Stomach (tissue), 9 donors: ENCODE results near the gene CPT1B. TPM values are rescaled to one million over a fixed set of nuclear protein-coding genes. Genes with fewer than 3 reads are reported as not detected.

Experiments used
- DNase-seq, 2 donors: peaks; one replicate each; pipeline versions ENCODE4 v3.0.0 to v3.0.0-alpha.2; 2013 to 2019
- H3K27ac ChIP-seq, 5 donors: fragments of 200-600 bp in 4 of 5; sonication (generic) in 4 of 5; one replicate each; pipeline ENCODE4 v1.5.1; 2013 to 2019; ENCODE audit warnings: mild to moderate bottlenecking in 1 of 5, moderate library complexity in 1 of 5
- H3K27me3 ChIP-seq, 3 donors: fragments of 200-600 bp; sonication (generic); one replicate each; pipeline ENCODE4 v1.5.1; 2017 to 2019; ENCODE audit warnings: mixed run types in 1 of 3
- H3K36me3 ChIP-seq, 4 donors: fragments of 200-600 bp; sonication (generic); 1 replicate in 3 of 4; 2 replicates in 1 of 4; pipeline ENCODE4 v1.5.1; 2016 to 2019
- H3K4me1 ChIP-seq, 4 donors: fragments of 200-600 bp; sonication (generic); one replicate each; pipeline ENCODE4 v1.5.1; 2016 to 2019
- H3K4me3 ChIP-seq, 4 donors: fragments of 200-600 bp; sonication (generic) in 3 of 4; one replicate each; pipeline ENCODE4 v1.5.1; 2016 to 2019; ENCODE audit warnings: mild to moderate bottlenecking in 1 of 4
- H3K9me3 ChIP-seq, 4 donors: fragments of 200-600 bp; sonication (generic); one replicate each; pipeline ENCODE4 v1.5.1; 2016 to 2019
- EP300 ChIP-seq: sonication (generic); formaldehyde crosslinking; IDR thresholded peaks from one replicate; pipeline ENCODE4 v1.6.1; 2017; ENCODE audit warnings: antibody characterized with exemption
- POLR2A ChIP-seq, 4 donors: fragments of 450-650 bp; IDR thresholded peaks; one replicate each; pipeline ENCODE4 v1.6.1; 2016; ENCODE audit warnings: antibody characterized with exemption in 4 of 4, control low read depth in 2 of 4, mild to moderate bottlenecking in 1 of 4, moderate library complexity in 1 of 4
- POLR2AphosphoS5 ChIP-seq, 3 donors: sonication (generic); formaldehyde crosslinking; IDR thresholded peaks; one replicate each; pipeline ENCODE4 v1.6.1; 2016; ENCODE audit warnings: antibody characterized with exemption in 3 of 3
- WGBS, 5 donors: extraction: QIAGEN DNeasy Blood & Tissue Kit in 3 of 5; methylation state at CpG; one replicate each; pipeline versions ENCODE4 v1.1.5 to v1.1.7; 2013 to 2018; 5-methylcytosine and 5-hydroxymethylcytosine counted together
- intact Hi-C: fragments of 100-400 bp; cut with DNase I; formaldehyde crosslinking; loops from one replicate; pipeline ENCODE4 v1.15.1; 2023; ENCODE audit warnings: low total_unique reads
- polyA plus RNA-seq, 3 donors: library from polyadenylated mRNA; stranded (reverse); fragments of 200-250 nt; gene quantifications; one replicate each; pipeline ENCODE4 v1.2.3, GENCODE V29; 2013
- total RNA-seq, 5 donors: library from RNA; depleted of rRNA; stranded (reverse); fragments of >200 nt; gene quantifications; one replicate each; pipeline versions ENCODE4 v1.1.0 to v1.2.3, GENCODE V29; 2014 to 2016
- TF ChIP-seq, protein P1 (sequence below), 7 experiments: fragments of 450-650 bp in 4 of 7; fragments of 200-600 bp in 3 of 7; sonication (generic) in 3 of 7; IDR thresholded peaks; one replicate each; pipeline ENCODE4 v1.5.1; 2016 to 2019; ENCODE audit warnings: antibody characterized with exemption in 7 of 7, control low read depth in 2 of 7, mild to moderate bottlenecking in 1 of 7
- donor health status: healthy with polysubstance abuse.
- donor health status: Bipolar disorder and iron deficiency.
- donor health status: healthy.

The CPT1B gene
- total and polyA plus RNA-seq, 8 donors, result 6.6 to 164 (median 21.0) TPM

DNA sequence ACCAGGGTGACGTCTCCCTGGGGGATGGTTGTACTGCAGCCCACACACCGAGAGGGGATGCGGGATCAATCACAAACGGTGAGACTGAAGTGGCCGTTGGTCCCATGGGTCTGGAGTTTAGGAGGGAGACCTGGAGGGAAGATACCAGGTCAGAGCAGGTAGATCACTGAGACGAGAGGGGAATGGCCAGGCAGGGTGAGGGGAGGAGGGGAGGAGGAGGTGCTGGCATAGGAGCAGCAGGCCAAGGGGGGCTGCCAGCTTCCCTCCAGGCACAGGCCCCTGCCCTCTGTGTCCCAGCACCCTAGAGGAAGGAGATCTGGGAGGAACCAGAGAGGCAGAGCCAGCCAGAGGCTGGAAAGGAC is 29.4 kb upstream of the CPT1B start:
- Histone ChIP-seq H3K36me3 (no peaks in the 10 kb centered on the region), H3K9me3 (no peaks in the 10 kb centered on the region), H3K4me3 (no peak overlapping the region), H3K27me3 (peaks cover 0 to 97% (median 19%) of the 10 kb centered on the region in 3 donors), H3K4me1 (peaks cover 0 to 11% (median 3%) of the 10 kb centered on the region in 4 donors), H3K27ac (no peak overlapping the region)
- DNase-seq, result no peak
- TF ChIP-seq, protein P1, sequence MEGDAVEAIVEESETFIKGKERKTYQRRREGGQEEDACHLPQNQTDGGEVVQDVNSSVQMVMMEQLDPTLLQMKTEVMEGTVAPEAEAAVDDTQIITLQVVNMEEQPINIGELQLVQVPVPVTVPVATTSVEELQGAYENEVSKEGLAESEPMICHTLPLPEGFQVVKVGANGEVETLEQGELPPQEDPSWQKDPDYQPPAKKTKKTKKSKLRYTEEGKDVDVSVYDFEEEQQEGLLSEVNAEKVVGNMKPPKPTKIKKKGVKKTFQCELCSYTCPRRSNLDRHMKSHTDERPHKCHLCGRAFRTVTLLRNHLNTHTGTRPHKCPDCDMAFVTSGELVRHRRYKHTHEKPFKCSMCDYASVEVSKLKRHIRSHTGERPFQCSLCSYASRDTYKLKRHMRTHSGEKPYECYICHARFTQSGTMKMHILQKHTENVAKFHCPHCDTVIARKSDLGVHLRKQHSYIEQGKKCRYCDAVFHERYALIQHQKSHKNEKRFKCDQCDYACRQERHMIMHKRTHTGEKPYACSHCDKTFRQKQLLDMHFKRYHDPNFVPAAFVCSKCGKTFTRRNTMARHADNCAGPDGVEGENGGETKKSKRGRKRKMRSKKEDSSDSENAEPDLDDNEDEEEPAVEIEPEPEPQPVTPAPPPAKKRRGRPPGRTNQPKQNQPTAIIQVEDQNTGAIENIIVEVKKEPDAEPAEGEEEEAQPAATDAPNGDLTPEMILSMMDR (IDR thresholded peaks at IDR 0.05), result no peak
- TF ChIP-seq EP300, result no peak
- no peak for TF ChIP-seq POLR2AphosphoS5 (IDR thresholded peaks at IDR 0.05)
- no peak for TF ChIP-seq POLR2A (IDR thresholded peaks at IDR 0.05)
- WGBS, 5 donors, result 63 to 70% (median 67%) methylated on average over 6 of the region's 6 CpGs
- intact Hi-C loops, result no loop called here

DNA sequence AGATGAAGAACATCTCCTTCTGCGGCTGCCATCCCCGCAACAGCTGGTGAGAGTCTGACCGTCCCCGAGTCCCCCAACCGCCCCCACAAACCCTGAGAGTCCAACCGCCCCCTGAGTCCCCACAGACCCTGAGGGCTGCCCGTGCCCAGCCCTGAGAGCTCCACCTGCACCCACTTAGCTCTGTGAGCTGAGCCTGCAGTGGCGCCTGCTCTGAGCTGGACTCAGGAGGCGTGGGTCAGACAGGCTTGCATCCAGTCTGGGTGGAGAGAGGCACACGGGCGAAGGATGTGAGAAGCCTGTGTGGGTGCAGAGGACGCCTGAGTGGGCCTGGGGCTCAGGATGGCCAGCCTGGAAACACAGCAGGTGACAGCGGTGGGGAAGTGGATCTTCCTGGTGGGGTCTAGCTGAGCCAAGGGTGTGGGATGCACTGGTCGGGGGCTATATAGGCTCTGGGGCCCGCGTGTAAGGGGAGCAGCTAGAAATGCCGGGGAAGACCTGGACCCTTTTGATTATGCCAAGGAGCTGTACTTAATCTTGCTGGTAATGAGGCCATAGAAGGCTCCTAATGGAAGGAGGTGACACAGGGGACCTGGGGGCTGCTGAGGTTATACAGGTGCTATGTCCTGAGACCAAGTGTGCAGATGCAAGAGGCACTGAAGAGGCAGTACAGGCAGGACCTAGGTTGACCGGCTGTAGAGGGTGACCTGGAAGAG is 28.9 kb upstream of the CPT1B start:
- no peak overlapping the region for H3K4me3 ChIP-seq
- no peak for DNase-seq
- peaks cover 0 to 97% (median 19%) of the 10 kb centered on the region in 3 donors for H3K27me3 ChIP-seq
- no peak overlapping the region for H3K27ac ChIP-seq
- no peak for TF ChIP-seq POLR2A (IDR thresholded peaks at IDR 0.05)
- TF ChIP-seq POLR2AphosphoS5 (IDR thresholded peaks at IDR 0.05), result no peak
- TF ChIP-seq, protein P1 (IDR thresholded peaks at IDR 0.05), result no peak
- TF ChIP-seq EP300, result no peak
- no peaks in the 10 kb centered on the region for H3K9me3 ChIP-seq
- no peaks in the 10 kb centered on the region for H3K36me3 ChIP-seq
- 71 to 86% (median 77%) methylated on average over 14 to 18 of the region's 18 CpGs for WGBS, 5 donors
- peaks cover 0 to 7% (median under 1%) of the 10 kb centered on the region in 4 donors for H3K4me1 ChIP-seq
- intact Hi-C loops, result no loop called here

DNA sequence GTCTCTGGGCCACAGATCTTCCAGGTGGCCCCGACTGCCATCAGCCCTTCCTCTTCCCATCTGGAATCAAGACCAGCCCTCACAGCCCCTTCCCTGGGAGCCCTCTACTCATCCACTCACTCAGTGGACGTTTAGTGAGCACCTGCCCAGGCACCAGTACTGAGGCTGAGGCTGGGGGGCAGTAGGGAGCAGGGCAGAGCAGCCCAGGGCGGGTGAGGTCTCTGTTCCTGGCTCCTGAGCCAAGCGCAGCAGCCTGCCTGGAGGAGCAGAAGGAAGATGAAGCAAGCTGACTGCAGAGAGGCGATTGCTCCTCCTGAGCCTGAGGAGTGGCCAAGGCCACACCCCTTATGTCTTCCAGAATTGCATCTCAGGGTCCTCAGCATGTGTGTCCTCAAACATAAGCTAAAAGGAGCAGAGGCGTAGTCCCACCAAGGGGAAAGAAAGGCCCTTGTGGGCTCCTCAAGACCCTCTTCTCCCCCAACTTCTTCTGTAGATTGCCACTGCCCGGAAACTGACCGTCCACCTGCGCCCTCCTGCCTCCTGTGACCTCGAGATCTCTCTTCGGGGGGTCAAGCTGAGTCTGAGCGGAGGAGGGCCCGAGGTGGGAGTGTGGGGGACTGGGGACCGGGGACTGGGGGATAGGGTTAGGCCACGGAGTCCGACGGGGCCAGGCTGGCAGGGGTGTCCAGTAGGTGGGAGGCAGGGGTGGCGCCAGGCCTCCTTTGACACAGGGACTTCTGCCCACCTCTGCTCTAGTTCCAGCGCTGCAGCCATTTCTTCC is 28.1 kb upstream of the CPT1B start:
- no peak overlapping the region for H3K27ac ChIP-seq
- H3K9me3 ChIP-seq, result no peaks in the 10 kb centered on the region
- H3K4me3 ChIP-seq, result no peak overlapping the region
- peaks cover 0 to 10% (median under 1%) of the 10 kb centered on the region in 4 donors for H3K4me1 ChIP-seq
- intact Hi-C loops, result no loop called here
- 69 to 83% (median 78%) methylated on average over 15 to 19 of the region's 19 CpGs for WGBS, 5 donors
- no peak for DNase-seq
- TF ChIP-seq POLR2AphosphoS5 (IDR thresholded peaks at IDR 0.05), result no peak
- no peak for TF ChIP-seq POLR2A (IDR thresholded peaks at IDR 0.05)
- no peak for TF ChIP-seq EP300
- TF ChIP-seq, protein P1 (IDR thresholded peaks at IDR 0.05), result no peak
- H3K36me3 ChIP-seq, result no peaks in the 10 kb centered on the region
- peaks cover 0 to 97% (median 20%) of the 10 kb centered on the region in 3 donors for H3K27me3 ChIP-seq

GRCh38 chr22:50605613-50606074 is 27.4 kb upstream of the CPT1B start:
- WGBS, 5 donors, result 75 to 88% (median 87%) methylated on average over 13 to 20 of the region's 20 CpGs
- no peak overlapping the region for H3K27ac ChIP-seq
- no peaks in the 10 kb centered on the region for H3K9me3 ChIP-seq
- H3K4me1 ChIP-seq, result peaks cover 3 to 17% (median 6%) of the 10 kb centered on the region in 4 donors
- no peaks in the 10 kb centered on the region for H3K36me3 ChIP-seq
- no peak for DNase-seq
- peaks cover 0 to 97% (median 27%) of the 10 kb centered on the region in 3 donors for H3K27me3 ChIP-seq
- TF ChIP-seq, protein P1 (IDR thresholded peaks at IDR 0.05), result no peak
- TF ChIP-seq POLR2AphosphoS5 (IDR thresholded peaks at IDR 0.05) (no peak), EP300 (no peak), POLR2A (IDR thresholded peaks at IDR 0.05) (no peak)
- no peak overlapping the region for H3K4me3 ChIP-seq
- intact Hi-C loops, result no loop called here
